ENCODE data around the gene DCBLD1. TPM values are rescaled to one million over a fixed set of nuclear protein-coding genes. Genes with fewer than 3 reads are reported as not detected.

The DCBLD1 gene
- total RNA-seq, 4 donors from 2014 or later: 3.8 to 11.6 (median 7.9) TPM

DNA sequence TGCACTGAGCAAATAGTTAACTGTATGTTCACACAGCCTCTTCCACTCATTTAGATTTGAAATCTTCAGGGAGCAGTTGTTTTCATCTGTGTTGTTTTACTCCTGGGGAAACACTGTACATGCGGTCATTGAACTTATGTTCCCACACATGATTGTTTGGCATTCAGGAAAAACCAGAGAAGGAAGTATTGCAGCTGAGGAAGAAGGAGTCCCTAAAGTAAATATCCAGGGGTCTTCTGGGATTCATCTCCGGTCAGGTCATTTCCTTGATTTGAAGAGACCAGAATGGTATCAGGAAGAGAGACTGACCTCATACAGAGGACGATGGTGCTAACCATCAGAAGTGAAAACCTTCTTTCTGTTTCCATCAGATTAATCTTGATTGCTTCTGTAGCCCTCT, 52.5 kb downstream of the DCBLD1 start:
- Histone ChIP-seq H3K9me3 (no peaks in the 10 kb centered on the region), H3K36me3 (peaks cover 0 to 21% (median 12%) of the 10 kb centered on the region in 4 donors), H3K27me3 (no peaks in the 10 kb centered on the region), H3K4me1 (no peaks in the 10 kb centered on the region), H3K4me3 (no peak overlapping the region), H3K27ac (replicated peaks in 1 of 4) (no peak overlapping the region)
- WGBS: 75% methylated on average over 3 of the region's 3 CpGs
- no peak for DNase-seq (ENCODE audit: extremely low spot score)
- no peak for TF ChIP-seq POLR2A (IDR thresholded peaks at IDR 0.05; ENCODE audit: low read depth)
- TF ChIP-seq EP300 (IDR thresholded peaks at IDR 0.05): no peak
- TF ChIP-seq CTCF (IDR thresholded peaks at IDR 0.05): no peak
- no peak for TF ChIP-seq POLR2AphosphoS5 (IDR thresholded peaks at IDR 0.05)
- intact Hi-C loops (cut with DNase I): no loop called here

DNA sequence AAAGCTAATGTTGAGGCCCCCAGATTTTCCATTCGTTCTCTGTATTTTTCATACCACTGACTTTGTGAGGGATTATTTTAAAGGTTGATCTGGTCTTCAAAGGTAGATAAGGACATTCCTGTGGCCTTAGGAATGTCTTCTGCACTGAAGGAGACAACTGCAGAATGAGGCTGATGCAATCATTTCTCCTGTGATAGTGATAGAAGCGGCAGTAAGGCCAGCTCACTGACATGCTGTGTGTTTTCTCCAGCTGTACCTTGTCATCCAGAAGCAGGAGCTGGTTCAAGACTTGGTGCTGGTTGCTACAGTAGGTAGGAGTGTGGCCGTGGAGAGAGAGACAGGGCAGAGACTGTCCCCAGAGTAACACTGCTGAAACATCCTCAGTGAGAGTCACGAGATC, 53.8 kb downstream of the DCBLD1 start:
- 85% methylated on average over 4 of the region's 4 CpGs for WGBS
- TF ChIP-seq CTCF (IDR thresholded peaks at IDR 0.05) (no peak), POLR2AphosphoS5 (IDR thresholded peaks at IDR 0.05) (no peak), EP300 (IDR thresholded peaks at IDR 0.05) (no peak), POLR2A (IDR thresholded peaks at IDR 0.05; ENCODE audit: low read depth) (no peak)
- DNase-seq (ENCODE audit: extremely low spot score): no peak

DNA sequence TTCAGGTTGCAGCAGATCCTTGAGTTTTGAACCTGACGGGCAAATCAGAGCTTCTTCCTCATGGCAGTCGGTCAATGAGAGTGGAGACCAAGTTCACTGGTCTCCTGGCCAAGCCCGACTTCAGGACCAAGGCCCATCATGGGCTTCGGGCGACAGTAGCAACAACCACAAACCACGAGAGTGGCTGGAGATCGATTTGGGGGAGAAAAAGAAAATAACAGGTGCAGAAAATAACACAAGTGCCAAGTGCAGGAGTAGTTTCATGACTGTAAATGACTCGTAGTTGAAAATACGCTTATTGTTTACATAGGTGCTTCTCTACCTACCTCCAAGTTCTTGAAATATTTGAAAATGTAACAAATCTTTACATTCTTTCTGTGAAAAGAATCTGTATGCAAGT, 56.1 kb downstream of the DCBLD1 start:
- Histone ChIP-seq H3K27me3 (no peaks in the 10 kb centered on the region), H3K4me1 (no peaks in the 10 kb centered on the region), H3K4me3 (no peak overlapping the region), H3K36me3 (peaks cover 0 to 43% (median 30%) of the 10 kb centered on the region in 4 donors), H3K27ac (replicated peaks in 1 of 4) (no peak overlapping the region), H3K9me3 (no peaks in the 10 kb centered on the region)
- WGBS: 92% methylated on average over 9 of the region's 9 CpGs
- no peak for DNase-seq (ENCODE audit: extremely low spot score)
- intact Hi-C loops (cut with DNase I): no loop called here
- TF ChIP-seq POLR2AphosphoS5 (IDR thresholded peaks at IDR 0.05) (no peak), POLR2A (IDR thresholded peaks at IDR 0.05; ENCODE audit: low read depth) (no peak), EP300 (IDR thresholded peaks at IDR 0.05) (no peak), CTCF (IDR thresholded peaks at IDR 0.05) (no peak)

More for the DNA sequence above, 53.8 kb downstream of the DCBLD1 start:
- no peaks in the 10 kb centered on the region for H3K4me1 ChIP-seq
- H3K4me3 ChIP-seq: no peak overlapping the region
- no peaks in the 10 kb centered on the region for H3K27me3 ChIP-seq
- peaks cover 0 to 33% (median 22%) of the 10 kb centered on the region in 4 donors for H3K36me3 ChIP-seq
- intact Hi-C loops (cut with DNase I): no loop called here
- H3K27ac ChIP-seq (replicated peaks in 1 of 4): no peak overlapping the region
- no peaks in the 10 kb centered on the region for H3K9me3 ChIP-seq

GRCh38 chr6:117540670-117541069, 58.2 kb downstream of the DCBLD1 start:
- no peak for TF ChIP-seq CTCF (IDR thresholded peaks at IDR 0.05)
- TF ChIP-seq EP300 (IDR thresholded peaks at IDR 0.05): no peak
- TF ChIP-seq POLR2A (IDR thresholded peaks at IDR 0.05; ENCODE audit: low read depth): no peak
- no peak for TF ChIP-seq POLR2AphosphoS5 (IDR thresholded peaks at IDR 0.05)
- Histone ChIP-seq H3K4me3 (no peak overlapping the region), H3K27ac (replicated peaks in 1 of 4) (no peak overlapping the region), H3K36me3 (peaks cover 0 to 55% (median 38%) of the 10 kb centered on the region in 4 donors), H3K4me1 (no peaks in the 10 kb centered on the region), H3K27me3 (no peaks in the 10 kb centered on the region), H3K9me3 (no peaks in the 10 kb centered on the region)
- DNase-seq (ENCODE audit: extremely low spot score): no peak
- 87% methylated on average over 8 of the region's 8 CpGs for WGBS
- intact Hi-C loops (cut with DNase I): no loop called here

DNA sequence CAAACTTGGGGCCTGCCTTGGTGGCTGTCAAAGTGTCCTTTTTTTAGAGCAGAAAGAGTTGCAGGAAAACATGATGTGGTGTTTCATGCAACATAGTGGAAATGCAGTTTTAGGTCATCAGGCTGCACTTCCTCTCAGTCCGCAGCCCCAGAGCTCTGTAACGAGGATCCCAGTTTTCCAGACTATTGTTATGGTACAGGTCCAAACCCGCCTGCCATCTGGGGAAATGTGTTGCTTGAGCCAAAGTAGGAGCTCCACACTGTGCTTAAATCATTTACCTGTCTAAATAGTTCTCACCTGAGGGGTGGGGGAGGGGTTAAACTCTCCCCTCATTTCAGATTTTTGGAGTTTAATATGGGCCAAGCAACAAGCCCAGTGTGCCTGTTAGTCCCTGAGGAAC, 60.0 kb downstream of the DCBLD1 start:
- 92% methylated on average over 3 of the region's 3 CpGs for WGBS
- intact Hi-C loops (cut with DNase I): no loop called here

More for the DNA sequence above, 60.0 kb downstream of the DCBLD1 start:
- no peak overlapping the region for H3K4me3 ChIP-seq
- no peak overlapping the region for H3K27ac ChIP-seq (replicated peaks in 1 of 4)
- no peak for TF ChIP-seq EP300 (IDR thresholded peaks at IDR 0.05)
- no peak for TF ChIP-seq POLR2AphosphoS5 (IDR thresholded peaks at IDR 0.05)
- TF ChIP-seq CTCF (IDR thresholded peaks at IDR 0.05): no peak
- no peak for TF ChIP-seq POLR2A (IDR thresholded peaks at IDR 0.05; ENCODE audit: low read depth)
- no peaks in the 10 kb centered on the region for H3K27me3 ChIP-seq
- H3K36me3 ChIP-seq: peaks cover 0 to 68% (median 40%) of the 10 kb centered on the region in 4 donors
- H3K9me3 ChIP-seq: no peaks in the 10 kb centered on the region
- DNase-seq (ENCODE audit: extremely low spot score): no peak
- peaks cover 0 to under 1% (median 0%) of the 10 kb centered on the region in 4 donors for H3K4me1 ChIP-seq
